ENCODE results near the gene OR1J1.

OR1J1 gene

DNA sequence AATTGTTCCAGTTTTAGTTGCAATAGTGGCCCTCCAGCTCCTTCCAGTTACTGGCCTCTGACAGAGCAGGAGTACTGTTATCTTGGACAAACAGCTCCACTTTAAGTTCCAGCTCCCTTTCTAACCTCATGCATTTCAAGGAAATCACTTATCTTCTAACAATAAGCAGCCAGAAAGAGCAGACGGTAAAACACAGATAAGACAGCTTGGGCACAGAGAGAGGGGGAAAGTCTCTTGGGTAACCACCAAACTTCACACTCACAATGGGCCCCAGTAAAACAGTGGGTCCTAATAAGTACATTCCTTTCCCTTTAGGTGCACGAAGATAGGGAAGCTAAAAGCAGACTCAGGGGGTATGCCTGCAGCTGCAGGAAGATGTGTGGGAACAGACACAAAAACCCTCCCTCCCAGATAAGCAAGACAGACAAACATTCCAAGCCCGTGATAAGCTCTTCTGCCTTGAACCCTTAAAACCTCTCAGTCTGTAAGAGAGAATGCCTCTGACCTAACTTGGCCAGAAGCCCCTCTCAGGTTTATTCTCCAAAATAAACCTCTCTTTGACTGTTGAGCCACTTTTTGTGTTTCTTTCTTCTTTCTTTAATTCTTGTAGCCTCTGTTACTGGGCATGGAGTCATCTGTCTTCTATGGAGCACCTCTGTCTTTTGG lies 30.8 kb downstream of the OR1J1 start:
- no peaks in the 10 kb centered on the region for H3K27me3 ChIP-seq (ENCODE audit: insufficient read depth, insufficient read length)

DNA sequence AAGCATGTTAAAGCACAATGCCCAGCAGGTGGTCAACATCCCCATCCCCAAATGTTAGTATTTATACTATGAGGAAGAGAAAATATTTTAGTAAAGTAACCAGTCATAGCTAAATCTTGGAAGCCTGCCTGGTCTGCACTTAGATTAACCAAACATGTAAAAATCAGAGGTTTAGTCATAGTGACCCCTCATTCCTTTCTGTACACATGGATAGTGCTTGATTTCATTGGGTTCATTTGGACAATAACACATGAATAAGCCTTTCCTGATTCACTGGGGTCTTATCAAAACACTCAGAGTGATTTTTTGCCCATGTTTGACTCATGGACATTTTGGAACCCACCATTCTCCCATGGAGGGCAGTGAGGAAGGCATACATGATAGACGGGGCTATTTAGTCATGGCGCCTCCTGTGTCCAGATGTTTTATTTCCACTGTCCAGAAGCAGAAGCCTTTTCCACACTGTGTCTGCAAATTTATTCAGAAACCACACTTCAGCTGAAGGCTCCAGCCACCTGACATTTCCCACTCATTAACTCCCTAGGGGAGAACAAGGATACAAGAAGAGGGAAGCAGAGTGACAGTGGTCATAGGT lies 32.5 kb downstream of the OR1J1 start:
- TF ChIP-seq SUZ12 (IDR thresholded peaks at IDR 0.05; ENCODE audit: extremely low read depth, insufficient read depth, insufficient read length) (no peak), ZNF274 (IDR thresholded peaks at IDR 0.05; ENCODE audit: low read depth, low read length) (no peak), YY1 (IDR thresholded peaks at IDR 0.05; ENCODE audit: insufficient read depth, insufficient read length) (no peak)
- DNase-seq (ENCODE audit: low read depth, low spot score): no peak
- H3K4me3 ChIP-seq (ENCODE audit: insufficient read length, low read depth): no peak overlapping the region
- no peaks in the 10 kb centered on the region for H3K36me3 ChIP-seq (ENCODE audit: insufficient read depth, insufficient read length, low read length)
- H3K9ac ChIP-seq (ENCODE audit: insufficient read length, low read depth): no peak overlapping the region
- H3K27me3 ChIP-seq (ENCODE audit: insufficient read depth, insufficient read length): no peaks in the 10 kb centered on the region
- H3K4me1 ChIP-seq (ENCODE audit: insufficient read depth, insufficient read length): no peaks in the 10 kb centered on the region
- peaks cover 25% of the 10 kb centered on the region; the same call in 1 of the 2 replicates for H3K9me3 ChIP-seq (ENCODE audit: insufficient read depth, low read length)

More for the DNA sequence above, 30.8 kb downstream of the OR1J1 start:
- TF ChIP-seq SUZ12 (IDR thresholded peaks at IDR 0.05; ENCODE audit: extremely low read depth, insufficient read depth, insufficient read length) (no peak), ZNF274 (IDR thresholded peaks at IDR 0.05; ENCODE audit: low read depth, low read length) (no peak), YY1 (IDR thresholded peaks at IDR 0.05; ENCODE audit: insufficient read depth, insufficient read length) (no peak)
- H3K9me3 ChIP-seq (ENCODE audit: insufficient read depth, low read length): peaks cover 21% of the 10 kb centered on the region; the same call in 1 of the 2 replicates
- no peaks in the 10 kb centered on the region for H3K36me3 ChIP-seq (ENCODE audit: insufficient read depth, insufficient read length, low read length)
- no peaks in the 10 kb centered on the region for H3K4me1 ChIP-seq (ENCODE audit: insufficient read depth, insufficient read length)
- H3K4me3 ChIP-seq (ENCODE audit: insufficient read length, low read depth): no peak overlapping the region
- H3K9ac ChIP-seq (ENCODE audit: insufficient read length, low read depth): no peak overlapping the region
- DNase-seq (ENCODE audit: low read depth, low spot score): no peak

DNA sequence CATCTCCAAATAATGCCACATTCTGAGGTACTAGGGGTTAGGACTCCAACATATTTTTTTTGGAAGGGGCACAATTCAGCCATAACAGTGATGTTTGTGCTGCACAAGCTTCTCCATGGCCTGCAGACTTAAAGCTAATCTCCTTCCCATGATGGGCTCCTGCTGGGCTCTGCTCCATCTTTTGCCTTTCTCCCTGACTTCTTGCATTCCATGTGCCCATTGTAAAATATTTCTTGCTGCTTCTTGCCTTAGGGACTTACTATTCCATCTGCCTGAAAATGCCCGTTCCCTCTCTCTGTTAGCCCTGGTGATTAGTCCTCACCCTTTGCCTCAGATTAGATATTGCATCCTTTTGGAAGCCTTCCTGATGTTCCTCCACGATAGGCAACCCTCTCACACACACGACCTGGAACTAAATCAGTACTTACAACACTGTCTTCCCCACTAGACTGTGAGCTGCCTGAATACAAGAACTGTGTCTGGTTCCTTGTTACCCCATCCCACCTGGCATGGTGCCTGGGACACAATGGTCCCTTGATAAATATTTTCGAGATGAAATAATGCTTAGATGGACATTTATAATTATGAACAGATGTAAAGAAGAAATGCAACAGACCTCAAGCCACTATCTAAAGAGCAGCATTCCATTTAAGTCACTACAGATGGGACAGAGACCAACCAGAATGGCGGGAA lies 33.5 kb downstream of the OR1J1 start:
- Histone ChIP-seq H3K9ac (ENCODE audit: insufficient read length, low read depth) (no peak overlapping the region), H3K27me3 (ENCODE audit: insufficient read depth, insufficient read length) (no peaks in the 10 kb centered on the region), H3K4me1 (ENCODE audit: insufficient read depth, insufficient read length) (no peaks in the 10 kb centered on the region), H3K9me3 (ENCODE audit: insufficient read depth, low read length) (peaks cover 28% of the 10 kb centered on the region; the same call in 1 of the 2 replicates), H3K36me3 (ENCODE audit: insufficient read depth, insufficient read length, low read length) (no peaks in the 10 kb centered on the region), H3K4me3 (ENCODE audit: insufficient read length, low read depth) (no peak overlapping the region)
- TF ChIP-seq ZNF274 (IDR thresholded peaks at IDR 0.05; ENCODE audit: low read depth, low read length): no peak
- no peak for TF ChIP-seq YY1 (IDR thresholded peaks at IDR 0.05; ENCODE audit: insufficient read depth, insufficient read length)
- no peak for TF ChIP-seq SUZ12 (IDR thresholded peaks at IDR 0.05; ENCODE audit: extremely low read depth, insufficient read depth, insufficient read length)
- DNase-seq (ENCODE audit: low read depth, low spot score): no peak

DNA sequence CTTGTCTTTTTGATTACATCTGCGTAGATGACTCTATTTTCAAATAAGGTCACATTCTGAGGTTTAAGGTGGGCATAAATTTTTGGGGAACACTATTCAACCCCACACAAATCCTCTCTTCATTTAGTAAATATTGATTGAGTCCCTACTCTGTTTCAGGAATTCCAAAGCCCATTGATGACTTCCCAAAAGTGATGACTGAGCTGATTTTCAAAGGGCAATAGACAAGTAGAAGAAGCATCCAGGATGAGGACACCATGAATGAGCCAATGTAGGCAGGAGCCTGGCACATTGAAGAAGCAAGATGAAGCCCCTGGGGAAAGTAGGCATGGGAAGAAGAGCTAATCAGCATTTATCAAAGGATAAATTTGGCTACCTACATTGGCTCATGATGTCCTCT lies 35.2 kb downstream of the OR1J1 start:
- Histone ChIP-seq H3K4me3 (ENCODE audit: insufficient read length, low read depth) (no peak overlapping the region), H3K9ac (ENCODE audit: insufficient read length, low read depth) (no peak overlapping the region), H3K4me1 (ENCODE audit: insufficient read depth, insufficient read length) (no peaks in the 10 kb centered on the region), H3K36me3 (ENCODE audit: insufficient read depth, insufficient read length, low read length) (no peaks in the 10 kb centered on the region), H3K9me3 (ENCODE audit: insufficient read depth, low read length) (peaks cover 21% of the 10 kb centered on the region; the same call in 1 of the 2 replicates), H3K27me3 (ENCODE audit: insufficient read depth, insufficient read length) (no peaks in the 10 kb centered on the region)
- TF ChIP-seq SUZ12 (IDR thresholded peaks at IDR 0.05; ENCODE audit: extremely low read depth, insufficient read depth, insufficient read length) (no peak), ZNF274 (IDR thresholded peaks at IDR 0.05; ENCODE audit: low read depth, low read length) (no peak), YY1 (IDR thresholded peaks at IDR 0.05; ENCODE audit: insufficient read depth, insufficient read length) (no peak)
- no peak for DNase-seq (ENCODE audit: low read depth, low spot score)
